ENCODE data around the gene CEP112. TPM values are rescaled to one million over a fixed set of nuclear protein-coding genes. Genes with fewer than 3 reads are reported as not detected.
A peak's percentile ranks its signal among the peaks of the same experiment; 100 is the strongest.

CEP112 gene
- total and polyA plus RNA-seq, 4 donors, result 5.9 to 32.9 (median 18.8) TPM

DNA sequence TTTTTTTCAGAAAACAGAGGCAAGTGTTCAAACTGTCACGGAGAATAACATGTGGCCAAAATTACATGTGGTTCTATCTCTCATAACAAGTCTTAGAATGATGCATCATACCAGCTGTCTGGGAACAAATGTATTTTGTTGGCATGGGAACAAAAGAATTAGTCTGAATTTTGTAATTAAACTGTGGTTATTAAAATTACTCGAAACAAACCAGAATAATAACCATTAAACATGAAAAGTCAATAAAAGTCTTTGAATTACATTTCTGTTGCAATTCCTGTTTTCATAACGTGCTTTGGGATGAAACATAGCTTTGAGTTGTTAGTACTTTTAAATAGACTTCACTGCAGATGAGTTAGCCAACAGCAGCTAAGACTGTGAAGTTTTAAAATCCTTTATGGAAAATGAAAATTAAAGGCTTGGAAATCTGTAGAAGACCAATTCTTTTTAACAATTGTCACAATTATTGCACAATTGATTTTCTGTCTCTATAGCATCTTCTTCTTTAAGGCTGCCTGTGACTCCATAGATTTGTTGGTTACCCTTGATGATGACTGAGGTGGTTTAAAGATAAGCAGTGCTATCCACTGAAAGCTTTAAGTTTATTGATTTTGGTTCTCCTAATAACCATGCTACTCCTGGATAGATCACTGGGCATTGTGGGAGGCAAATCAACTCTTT, 512.6 kb downstream of the CEP112 start:
- peaks cover 0 to 12% (median 2%) of the 10 kb centered on the region in 5 donors for H3K4me1 ChIP-seq (ENCODE audit: control insufficient read depth in 5 of 5, insufficient read depth in 5 of 5, low read length in 5 of 5)
- TF ChIP-seq, protein P1, sequence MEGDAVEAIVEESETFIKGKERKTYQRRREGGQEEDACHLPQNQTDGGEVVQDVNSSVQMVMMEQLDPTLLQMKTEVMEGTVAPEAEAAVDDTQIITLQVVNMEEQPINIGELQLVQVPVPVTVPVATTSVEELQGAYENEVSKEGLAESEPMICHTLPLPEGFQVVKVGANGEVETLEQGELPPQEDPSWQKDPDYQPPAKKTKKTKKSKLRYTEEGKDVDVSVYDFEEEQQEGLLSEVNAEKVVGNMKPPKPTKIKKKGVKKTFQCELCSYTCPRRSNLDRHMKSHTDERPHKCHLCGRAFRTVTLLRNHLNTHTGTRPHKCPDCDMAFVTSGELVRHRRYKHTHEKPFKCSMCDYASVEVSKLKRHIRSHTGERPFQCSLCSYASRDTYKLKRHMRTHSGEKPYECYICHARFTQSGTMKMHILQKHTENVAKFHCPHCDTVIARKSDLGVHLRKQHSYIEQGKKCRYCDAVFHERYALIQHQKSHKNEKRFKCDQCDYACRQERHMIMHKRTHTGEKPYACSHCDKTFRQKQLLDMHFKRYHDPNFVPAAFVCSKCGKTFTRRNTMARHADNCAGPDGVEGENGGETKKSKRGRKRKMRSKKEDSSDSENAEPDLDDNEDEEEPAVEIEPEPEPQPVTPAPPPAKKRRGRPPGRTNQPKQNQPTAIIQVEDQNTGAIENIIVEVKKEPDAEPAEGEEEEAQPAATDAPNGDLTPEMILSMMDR (IDR thresholded peaks at IDR 0.05; ENCODE audit: control extremely low read depth, extremely low read depth), result no peak
- no peak overlapping the region for H3K4me3 ChIP-seq
- H3K27me3 ChIP-seq (ENCODE audit: control insufficient read depth in 3 of 3, insufficient read depth in 3 of 3, low read length in 2 of 3), result no peaks in the 10 kb centered on the region
- peak in 2 of 3 donors; percentile 71 to 75 for DNase-seq
- WGBS, 2 donors, result 48 to 76% methylated on average over 3 of the region's 3 CpGs
- H3K9ac ChIP-seq (ENCODE audit: insufficient read depth in 1 of 2, low read length in 2 of 2), result no peak overlapping the region
- ATAC-seq (ENCODE audit: insufficient read depth, low FRiP score), result no peak
- H3K27ac ChIP-seq (ENCODE audit: low read depth in 1 of 2, low read length in 1 of 2), result no peak overlapping the region
- no peaks in the 10 kb centered on the region for H3K9me3 ChIP-seq (ENCODE audit: control insufficient read depth in 4 of 4, insufficient read depth in 3 of 4, low read length in 3 of 4)
- no peaks in the 10 kb centered on the region for H3K36me3 ChIP-seq (ENCODE audit: control insufficient read depth in 4 of 4, insufficient read depth in 4 of 4, low read length in 4 of 4)

DNA sequence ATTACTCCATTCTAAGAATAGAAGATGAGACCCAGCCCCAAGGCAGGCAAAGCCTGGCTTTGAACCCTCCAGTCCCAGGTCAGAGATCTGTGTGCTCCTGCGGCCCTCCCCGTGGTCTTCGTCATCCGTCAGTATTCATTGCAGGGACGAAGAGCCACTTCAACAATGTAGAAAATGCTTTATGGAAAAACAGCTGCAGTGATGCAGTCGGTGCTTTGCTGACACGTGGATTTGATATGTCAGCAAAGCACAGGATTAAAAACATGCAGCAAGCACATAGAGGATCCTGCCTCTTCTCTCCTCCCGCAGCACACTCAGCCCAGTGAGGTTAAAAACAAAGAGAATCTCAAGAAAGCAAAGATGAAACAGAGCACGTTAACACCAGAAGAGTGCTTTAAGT, 513.4 kb downstream of the CEP112 start:
- Histone ChIP-seq H3K36me3 (ENCODE audit: control insufficient read depth in 4 of 4, insufficient read depth in 4 of 4, low read length in 4 of 4) (no peaks in the 10 kb centered on the region), H3K4me1 (ENCODE audit: control insufficient read depth in 5 of 5, insufficient read depth in 5 of 5, low read length in 5 of 5) (peaks cover 0 to 12% (median 2%) of the 10 kb centered on the region in 5 donors), H3K4me3 (no peak overlapping the region), H3K9me3 (ENCODE audit: control insufficient read depth in 4 of 4, insufficient read depth in 3 of 4, low read length in 3 of 4) (no peaks in the 10 kb centered on the region), H3K27ac (ENCODE audit: low read depth in 1 of 2, low read length in 1 of 2) (peak overlapping the region in 1 of 2 donors; percentile 13), H3K9ac (ENCODE audit: insufficient read depth in 1 of 2, low read length in 2 of 2) (no peak overlapping the region), H3K27me3 (ENCODE audit: control insufficient read depth in 3 of 3, insufficient read depth in 3 of 3, low read length in 2 of 3) (no peaks in the 10 kb centered on the region)
- DNase-seq, result peak; percentile 18 to 48 (median 46)
- TF ChIP-seq, protein P1 (IDR thresholded peaks at IDR 0.05; ENCODE audit: control extremely low read depth, extremely low read depth), result no peak
- ATAC-seq (ENCODE audit: insufficient read depth, low FRiP score), result no peak
- WGBS, 2 donors, result 59 to 74% methylated on average over 9 of the region's 9 CpGs

DNA sequence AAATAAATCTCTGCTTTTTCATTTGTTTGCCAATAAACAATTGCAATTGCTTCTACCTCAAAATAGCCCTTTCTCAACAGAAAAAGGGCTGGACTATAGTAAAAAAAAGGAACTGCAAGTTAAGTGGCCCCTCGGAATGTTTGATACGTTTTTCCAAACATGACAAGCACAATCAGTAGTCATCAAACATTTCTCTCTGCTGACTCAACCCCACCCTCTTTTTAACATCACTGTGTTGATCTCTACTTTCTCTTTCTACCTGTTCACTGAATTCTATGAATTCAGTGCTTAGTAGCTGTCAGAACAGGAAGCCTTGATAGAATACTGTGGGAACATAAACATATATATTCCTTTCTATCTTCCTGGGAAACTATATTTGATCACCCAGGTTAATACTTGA, 514.0 kb downstream of the CEP112 start:
- H3K4me3 ChIP-seq, result no peak overlapping the region
- peaks cover 0 to 16% (median 4%) of the 10 kb centered on the region in 5 donors for H3K4me1 ChIP-seq (ENCODE audit: control insufficient read depth in 5 of 5, insufficient read depth in 5 of 5, low read length in 5 of 5)
- no peak for DNase-seq
- peak; percentile 41 for ATAC-seq (ENCODE audit: insufficient read depth, low FRiP score)
- TF ChIP-seq, protein P1 (IDR thresholded peaks at IDR 0.05; ENCODE audit: control extremely low read depth, extremely low read depth), result no peak
- H3K9me3 ChIP-seq (ENCODE audit: control insufficient read depth in 4 of 4, insufficient read depth in 3 of 4, low read length in 3 of 4), result no peaks in the 10 kb centered on the region
- H3K36me3 ChIP-seq (ENCODE audit: control insufficient read depth in 4 of 4, insufficient read depth in 4 of 4, low read length in 4 of 4), result no peaks in the 10 kb centered on the region
- 53 to 73% methylated on average over 2 of the region's 2 CpGs for WGBS, 2 donors
- no peaks in the 10 kb centered on the region for H3K27me3 ChIP-seq (ENCODE audit: control insufficient read depth in 3 of 3, insufficient read depth in 3 of 3, low read length in 2 of 3)
- no peak overlapping the region for H3K9ac ChIP-seq (ENCODE audit: insufficient read depth in 1 of 2, low read length in 2 of 2)
- no peak overlapping the region for H3K27ac ChIP-seq (ENCODE audit: low read depth in 1 of 2, low read length in 1 of 2)

Data from lung (tissue), 12 donors.